GM13977 (cell line): ENCODE measurements around the gene RDH14.

Source experiments
- DNase-seq: peaks from one replicate; pipeline ENCODE4 v3.0.0; 2012; ENCODE audit warnings: low spot score
- CTCF ChIP-seq: IDR thresholded peaks from 2 replicates; pipeline ENCODE4 v1.5.1; 2012; ENCODE audit warnings: mild to moderate bottlenecking, control low read depth; ENCODE audit not compliant: insufficient read depth; ENCODE audit errors: extremely low read depth, missing control alignments
- in situ Hi-C: fragments of 300-500 bp; cut with MboI; formaldehyde crosslinking; loops from one replicate; pipeline ENCODE4 v1.12.0; 2022; ENCODE audit warnings: low sequenced_read_pairs, low pct_unique_long_range_greater_than_20kb, mixed read lengths, inconsistent platforms; ENCODE audit not compliant: unreplicated experiment

Gene RDH14

GRCh38 chr2:18600255-18600613 lies 39.8 kb upstream of the RDH14 start:
- DNase-seq = no peak
- no peak for TF ChIP-seq CTCF
- in situ Hi-C loops = no loop called here

- DNase-seq = no peak
Measured at GRCh38 chr2:18599509-18600254, 39.2 kb upstream of the RDH14 start.

GRCh38 chr2:18598848-18599484 lies 38.5 kb upstream of the RDH14 start:
- TF ChIP-seq CTCF = no peak
- in situ Hi-C loops = no loop called here
- DNase-seq = no peak

More at GRCh38 chr2:18599509-18600254, 39.2 kb upstream of the RDH14 start:
- TF ChIP-seq CTCF = no peak
- in situ Hi-C loops = no loop called here

GRCh38 chr2:18597618-18598017 lies 37.2 kb upstream of the RDH14 start:
- no peak for DNase-seq
- in situ Hi-C loops = no loop called here
- no peak for TF ChIP-seq CTCF

- DNase-seq = no peak
- in situ Hi-C loops = no loop called here
- no peak for TF ChIP-seq CTCF
Measured at GRCh38 chr2:18596993-18597392, 36.5 kb upstream of the RDH14 start.

- in situ Hi-C loops = no loop called here
- TF ChIP-seq CTCF = no peak
Measured at GRCh38 chr2:18593496-18593895, 33.0 kb upstream of the RDH14 start.

GRCh38 chr2:18592372-18592771 lies 31.9 kb upstream of the RDH14 start:
- no peak for DNase-seq
- no peak for TF ChIP-seq CTCF
- in situ Hi-C loops = no loop called here

More at GRCh38 chr2:18593496-18593895, 33.0 kb upstream of the RDH14 start:
- no peak for DNase-seq
